Measurements from ENCODE around the gene BCAS4.

Gene BCAS4

GRCh38 chr20:50826121-50826520, 31.3 kb downstream of the BCAS4 start:
- DNase-seq: no peak

- DNase-seq: no peak
Measured at GRCh38 chr20:50828363-50829136, 33.7 kb downstream of the BCAS4 start.

- DNase-seq: no peak
Measured at GRCh38 chr20:50831622-50832021, 36.8 kb downstream of the BCAS4 start.

GRCh38 chr20:50834599-50835005, 39.7 kb downstream of the BCAS4 start:
- no peak for DNase-seq

GRCh38 chr20:50837532-50838321, 42.9 kb downstream of the BCAS4 start:
- DNase-seq: no peak

- DNase-seq: no peak
Measured at GRCh38 chr20:50838322-50838625, 43.4 kb downstream of the BCAS4 start.

DNA sequence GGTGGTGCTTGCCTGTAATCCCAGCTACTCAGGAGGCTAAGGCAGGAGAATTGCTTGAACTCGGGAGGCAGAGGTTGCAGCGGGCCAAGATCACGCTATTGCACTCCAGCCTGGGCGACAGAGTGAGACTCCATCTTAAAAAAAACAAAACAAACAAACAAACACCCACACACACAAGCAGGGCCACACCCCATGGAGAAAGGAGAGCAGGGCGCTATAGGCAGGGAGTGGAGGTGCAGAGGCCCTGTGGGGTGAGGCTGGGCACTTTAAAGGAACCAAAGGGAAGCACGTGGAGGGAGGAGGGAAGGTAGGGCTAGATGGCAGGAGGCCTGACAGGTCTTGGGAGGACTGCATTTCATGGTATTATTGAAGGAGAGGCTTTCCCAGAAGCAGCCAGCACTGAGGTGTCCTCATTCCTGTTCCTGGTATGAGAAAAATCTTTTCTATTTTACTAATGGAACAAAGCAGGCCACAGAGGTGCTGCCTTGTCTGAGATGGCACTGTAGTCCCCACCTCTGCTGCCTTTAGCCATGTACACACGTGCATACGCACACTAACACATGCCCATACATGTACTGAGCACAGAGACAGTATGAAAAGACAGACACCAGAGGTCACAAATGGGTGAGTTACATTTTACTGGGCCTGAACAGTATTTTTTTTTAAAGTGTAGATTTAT, 44.0 kb downstream of the BCAS4 start:
- DNase-seq: no peak

GRCh38 chr20:50842821-50843220, 48.0 kb downstream of the BCAS4 start:
- DNase-seq: no peak

DNA sequence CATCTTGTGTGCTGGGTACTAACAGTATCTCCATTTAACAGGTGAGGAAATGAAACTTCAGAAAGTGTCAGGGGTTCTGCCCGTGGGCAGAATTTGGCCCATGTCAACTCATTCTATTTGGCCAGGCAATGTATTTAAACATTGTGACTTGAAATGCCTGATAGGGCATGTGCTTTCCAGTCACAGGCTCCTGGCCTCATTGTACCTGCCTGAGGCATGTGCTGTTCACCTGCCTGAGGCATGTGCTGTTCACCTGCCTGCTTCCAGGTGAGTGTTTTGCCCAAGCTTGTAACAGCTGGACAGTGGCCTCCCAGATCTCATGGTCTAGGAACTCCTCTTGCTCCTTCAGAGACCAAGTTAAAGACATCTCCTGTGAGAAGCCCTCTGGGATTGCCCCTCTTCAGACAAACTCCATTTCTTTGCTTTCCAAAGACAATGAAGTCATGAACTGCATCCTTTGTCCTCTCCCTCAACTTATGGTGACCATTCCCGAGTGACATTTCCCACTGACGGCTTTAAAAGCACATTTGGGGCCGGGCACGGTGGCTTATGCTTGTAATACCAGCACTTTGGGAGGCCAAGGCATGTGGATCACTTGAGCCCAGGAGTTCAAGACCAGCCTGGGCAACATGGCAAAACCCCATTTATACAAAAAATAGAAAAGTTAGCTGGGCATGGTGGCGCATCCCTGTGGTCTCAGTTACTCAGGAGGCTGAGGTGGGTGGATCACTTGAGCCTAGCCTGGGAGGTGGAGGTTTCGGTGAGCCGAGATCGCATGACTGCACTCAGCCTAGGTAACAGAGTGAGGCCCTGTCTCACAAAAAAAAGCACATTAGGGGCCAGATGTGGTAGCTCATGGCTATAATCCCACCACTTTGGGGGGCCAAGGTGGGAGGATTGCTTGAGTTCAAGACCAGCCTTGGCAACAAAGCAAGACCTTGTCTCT, 48.7 kb downstream of the BCAS4 start:
- no peak for DNase-seq

DNA sequence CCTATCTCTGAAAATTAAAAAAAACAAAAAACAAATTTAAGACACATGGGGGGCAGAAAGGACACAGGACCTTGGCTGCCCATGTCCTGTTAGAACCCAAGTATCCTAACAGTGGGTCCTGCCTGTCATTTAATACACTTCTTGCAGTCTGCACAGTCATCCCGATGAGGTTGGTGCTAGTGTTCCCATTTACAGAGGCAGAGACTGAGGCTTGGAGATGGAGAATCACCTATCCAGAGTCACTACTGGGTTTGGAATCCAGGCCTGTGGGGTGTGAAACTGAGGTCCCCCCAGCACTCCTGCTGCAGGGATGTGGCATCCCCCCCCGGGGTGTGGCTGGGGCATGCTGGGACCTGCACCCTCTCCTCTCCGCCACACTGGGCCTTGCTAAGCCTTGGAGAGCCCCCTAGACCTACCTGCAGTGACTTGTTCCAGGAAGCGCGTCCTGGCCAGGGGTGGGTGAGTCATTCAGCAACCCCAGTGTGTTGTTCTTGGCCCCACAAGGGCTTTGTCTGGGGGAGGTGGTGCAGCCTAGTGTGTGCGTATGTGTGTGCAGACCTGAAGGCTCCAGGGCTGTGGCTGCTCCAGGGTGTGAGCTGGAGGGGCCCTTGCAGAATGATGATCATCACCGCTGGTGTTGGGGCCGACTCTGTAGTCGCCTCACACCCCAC, 49.7 kb downstream of the BCAS4 start:
- no peak for DNase-seq

- DNase-seq: no peak
Measured at GRCh38 chr20:50845566-50846215, 50.8 kb downstream of the BCAS4 start.

DNA sequence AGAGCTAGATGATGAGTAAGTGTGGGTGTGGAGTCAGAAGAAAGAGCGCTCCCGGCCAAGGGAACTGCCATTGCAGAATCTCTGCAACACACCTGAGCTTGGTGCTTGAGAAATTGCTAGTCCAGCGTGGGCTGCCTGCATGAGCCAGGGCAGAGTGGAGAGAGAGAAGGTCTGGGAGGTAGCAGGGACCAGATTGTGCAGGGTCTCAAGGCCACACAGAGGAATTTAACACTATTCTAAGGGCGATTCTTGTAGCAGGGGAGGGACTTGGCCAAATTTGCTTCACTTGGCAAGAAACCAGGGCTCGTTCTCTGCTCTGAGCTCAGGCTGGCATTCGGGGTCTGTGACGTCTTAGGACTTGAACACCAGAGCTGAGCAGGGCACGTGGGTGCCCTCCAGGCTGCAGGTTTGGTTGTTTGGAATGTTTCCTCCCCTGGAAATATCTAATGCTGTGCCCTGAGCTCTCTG, 53.5 kb downstream of the BCAS4 start:
- no peak for DNase-seq

DNA sequence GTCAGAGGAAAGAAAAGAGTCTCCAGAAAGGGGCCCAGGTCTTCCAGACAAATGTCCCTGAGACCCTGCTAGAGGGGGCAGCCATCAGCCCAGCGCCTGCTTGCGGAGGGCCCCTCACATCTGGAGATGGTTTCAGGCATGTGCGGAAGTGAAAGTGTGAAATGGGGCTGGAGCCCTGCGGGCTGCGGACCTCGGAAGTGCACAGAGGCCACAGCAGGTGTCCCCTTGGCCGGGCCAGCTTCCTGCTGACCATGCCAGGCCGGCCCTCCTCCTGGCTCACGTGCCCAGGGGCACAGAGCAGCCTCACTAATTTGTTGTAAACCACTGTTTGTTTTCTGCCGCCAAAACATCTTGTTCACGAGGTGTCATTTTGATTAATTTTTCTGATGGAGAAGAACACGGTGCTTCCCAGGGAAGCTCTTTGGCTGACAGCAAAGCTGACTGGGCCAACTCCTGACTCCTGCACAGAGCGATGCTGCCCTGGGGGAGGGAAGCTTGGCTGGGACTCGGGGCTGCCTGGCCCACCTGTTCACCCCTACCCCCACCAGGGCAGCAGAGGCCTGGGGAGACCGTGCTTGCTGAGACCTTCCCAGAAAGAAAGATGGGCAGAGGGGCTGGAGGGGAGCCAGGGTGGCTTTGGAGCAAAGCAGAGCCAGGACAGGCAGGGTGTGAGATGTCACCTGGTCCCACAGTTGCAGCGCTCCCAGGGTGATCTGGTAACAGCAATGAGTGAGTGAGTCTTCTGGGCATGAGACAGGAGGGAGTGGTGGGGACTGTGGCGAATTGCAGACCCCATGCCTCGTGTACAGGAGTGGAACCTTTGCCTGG, 54.2 kb downstream of the BCAS4 start:
- peak; percentile 58 for DNase-seq

- no peak for DNase-seq
Measured at GRCh38 chr20:50850721-50851286, 55.9 kb downstream of the BCAS4 start.

DNA sequence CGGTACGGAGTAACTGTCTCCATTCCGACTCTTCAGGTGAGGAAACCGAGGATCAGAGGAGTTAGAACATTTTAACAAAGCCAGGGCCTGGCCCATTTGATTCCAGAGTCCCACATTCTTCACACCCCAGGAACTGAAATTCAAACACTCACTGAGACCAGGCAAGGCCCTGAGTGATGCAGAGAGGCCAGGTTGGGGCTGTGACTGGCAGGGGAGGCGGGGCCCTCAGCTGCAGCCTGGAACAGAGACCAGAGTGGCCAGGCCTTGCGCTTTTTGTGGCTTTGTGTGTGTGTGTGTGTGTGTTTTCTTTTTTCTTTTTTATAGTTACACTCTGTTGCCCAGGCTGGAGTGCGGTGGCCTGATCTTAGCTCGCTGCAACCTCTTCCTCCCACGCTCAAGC, 57.2 kb downstream of the BCAS4 start:
- DNase-seq: no peak

- DNase-seq: no peak
Measured at GRCh38 chr20:50854506-50855249, 59.8 kb downstream of the BCAS4 start.

GRCh38 chr20:50855498-50856474, 60.9 kb downstream of the BCAS4 start:
- DNase-seq: no peak

GRCh38 chr20:50856475-50857041, 61.7 kb downstream of the BCAS4 start:
- no peak for DNase-seq
